Neural progenitor cell (in vitro differentiated cells): ENCODE measurements around the gene MORN5. TPM values are rescaled to one million over a fixed set of nuclear protein-coding genes. Genes with fewer than 3 reads are reported as not detected.

Experiments
- DNase-seq: peaks from one replicate; pipeline ENCODE4 v3.0.0-alpha.2; 2016; ENCODE audit warnings: low spot score
- H2AFZ ChIP-seq: fragments of 200-600 bp; sonication (generic); replicated peaks from 2 replicates; pipeline ENCODE4 v1.6.1; 2016; ENCODE audit warnings: antibody characterized with exemption
- H3F3A ChIP-seq: fragments of 200-600 bp; sonication (generic); 2 replicates; pipeline ENCODE4 v1.6.1; 2016; ENCODE audit warnings: antibody characterized with exemption, low read depth
- H3K27ac ChIP-seq: fragments of 200-600 bp; sonication (generic); 2 replicates; pipeline ENCODE4 v1.5.1; 2016; ENCODE audit warnings: mild to moderate bottlenecking
- H3K27me3 ChIP-seq: fragments of 200-600 bp; sonication (generic); 2 replicates; pipeline ENCODE4 v1.6.1; 2016; ENCODE audit warnings: mild to moderate bottlenecking, moderate library complexity
- H3K36me3 ChIP-seq: fragments of 200-600 bp; sonication (generic); 2 replicates; pipeline ENCODE4 v1.5.1; 2016
- H3K4me1 ChIP-seq: fragments of 200-600 bp; sonication (generic); 2 replicates; pipeline ENCODE4 v1.6.1; 2016; ENCODE audit warnings: mixed run types
- H3K4me2 ChIP-seq: fragments of 200-600 bp; sonication (generic); 2 replicates; pipeline ENCODE4 v1.6.1; 2016
- H3K4me3 ChIP-seq: fragments of 200-600 bp; sonication (generic); 2 replicates; pipeline ENCODE4 v1.5.1; 2016
- H3K79me2 ChIP-seq: fragments of 200-600 bp; sonication (generic); 2 replicates; pipeline ENCODE4 v1.6.1; 2016; ENCODE audit warnings: low read depth
- H3K9ac ChIP-seq: fragments of 200-600 bp; sonication (generic); 2 replicates; pipeline ENCODE4 v1.6.1; 2016
- H3K9me3 ChIP-seq: fragments of 200-600 bp; sonication (generic); 2 replicates; pipeline ENCODE4 v1.5.1; 2016; ENCODE audit warnings: low read depth
- H4K20me1 ChIP-seq: fragments of 200-600 bp; sonication (generic); 2 replicates; pipeline ENCODE4 v1.6.1; 2016; ENCODE audit warnings: low read depth
- H3K27ac Mint-ChIP-seq: 3 replicates; pipeline ENCODE4 v1.8.0; 2021; ENCODE audit warnings: mixed read lengths
- H3K27me3 Mint-ChIP-seq: 2 replicates; pipeline ENCODE4 v1.8.0; 2022; ENCODE audit warnings: low read depth, mild to moderate bottlenecking, inconsistent platforms, moderate library complexity, mixed read lengths; ENCODE audit not compliant: insufficient read depth
- H3K36me3 Mint-ChIP-seq: 3 replicates; pipeline ENCODE4 v1.8.0; 2021; ENCODE audit warnings: mixed read lengths
- H3K4me1 Mint-ChIP-seq: 3 replicates; pipeline ENCODE4 v1.8.0; 2021; ENCODE audit warnings: mixed read lengths
- H3K4me3 Mint-ChIP-seq: 3 replicates; pipeline ENCODE4 v1.8.0; 2021; ENCODE audit warnings: mild to moderate bottlenecking, moderate library complexity, mixed read lengths
- H3K9me3 Mint-ChIP-seq: 3 replicates; pipeline ENCODE4 v1.8.0; 2020; ENCODE audit warnings: mixed read lengths
- EZH2 ChIP-seq: fragments of 200-600 bp; sonication (generic); IDR thresholded peaks from 2 replicates; pipeline ENCODE4 v1.6.1; 2017; ENCODE audit warnings: antibody characterized with exemption, mild to moderate bottlenecking, moderate library complexity
- EZH2phosphoT487 ChIP-seq: fragments of 200-600 bp; sonication (generic); IDR thresholded peaks from 2 replicates; pipeline ENCODE4 v1.6.1; 2017; ENCODE audit warnings: antibody characterized with exemption
- total RNA-seq: library from RNA; depleted of rRNA; stranded (reverse); fragments of >200 nt; gene quantifications from 2 replicates; pipeline ENCODE4 v1.2.3, GENCODE V29; 2015; ENCODE audit warnings: low replicate concordance
- TF ChIP-seq, protein P1 (sequence below): fragments of 200-600 bp; sonication (generic); IDR thresholded peaks from 2 replicates; pipeline ENCODE4 v1.5.1; 2017; ENCODE audit warnings: antibody characterized with exemption, mild to moderate bottlenecking

MORN5 gene
- total RNA-seq, 1 donor from 2014 or later, result 3.7 TPM

GRCh38 chr9:122130837-122131236 is 28.9 kb upstream of the MORN5 start:
- H2AFZ ChIP-seq, result no peak overlapping the region
- Mint-ChIP-seq H3K4me3 (no peak overlapping the region), H3K27me3 (peaks cover 38% of the 10 kb centered on the region), H3K27ac (no peak overlapping the region), H3K36me3 (no peaks in the 10 kb centered on the region), H3K9me3 (no peaks in the 10 kb centered on the region), H3K4me1 (peaks cover 35% of the 10 kb centered on the region)
- H3F3A ChIP-seq, result peaks cover 4% of the 10 kb centered on the region
- TF ChIP-seq EZH2phosphoT487 (no peak), EZH2 (no peak)
- TF ChIP-seq, protein P1, sequence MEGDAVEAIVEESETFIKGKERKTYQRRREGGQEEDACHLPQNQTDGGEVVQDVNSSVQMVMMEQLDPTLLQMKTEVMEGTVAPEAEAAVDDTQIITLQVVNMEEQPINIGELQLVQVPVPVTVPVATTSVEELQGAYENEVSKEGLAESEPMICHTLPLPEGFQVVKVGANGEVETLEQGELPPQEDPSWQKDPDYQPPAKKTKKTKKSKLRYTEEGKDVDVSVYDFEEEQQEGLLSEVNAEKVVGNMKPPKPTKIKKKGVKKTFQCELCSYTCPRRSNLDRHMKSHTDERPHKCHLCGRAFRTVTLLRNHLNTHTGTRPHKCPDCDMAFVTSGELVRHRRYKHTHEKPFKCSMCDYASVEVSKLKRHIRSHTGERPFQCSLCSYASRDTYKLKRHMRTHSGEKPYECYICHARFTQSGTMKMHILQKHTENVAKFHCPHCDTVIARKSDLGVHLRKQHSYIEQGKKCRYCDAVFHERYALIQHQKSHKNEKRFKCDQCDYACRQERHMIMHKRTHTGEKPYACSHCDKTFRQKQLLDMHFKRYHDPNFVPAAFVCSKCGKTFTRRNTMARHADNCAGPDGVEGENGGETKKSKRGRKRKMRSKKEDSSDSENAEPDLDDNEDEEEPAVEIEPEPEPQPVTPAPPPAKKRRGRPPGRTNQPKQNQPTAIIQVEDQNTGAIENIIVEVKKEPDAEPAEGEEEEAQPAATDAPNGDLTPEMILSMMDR, result no peak
- no peak overlapping the region for H3K4me3 ChIP-seq
- no peak overlapping the region for H3K27ac ChIP-seq
- peaks cover 40% of the 10 kb centered on the region for H4K20me1 ChIP-seq
- H3K9ac ChIP-seq, result no peak overlapping the region
- H3K4me1 ChIP-seq, result peaks cover 29% of the 10 kb centered on the region
- peaks cover 100% of the 10 kb centered on the region for H3K27me3 ChIP-seq
- H3K4me2 ChIP-seq, result no peak overlapping the region
- DNase-seq, result no peak
- no peaks in the 10 kb centered on the region for H3K79me2 ChIP-seq
- H3K9me3 ChIP-seq, result no peaks in the 10 kb centered on the region
- H3K36me3 ChIP-seq, result no peaks in the 10 kb centered on the region

- peaks cover 100% of the 10 kb centered on the region for H3K27me3 ChIP-seq
- no peaks in the 10 kb centered on the region for H3K36me3 ChIP-seq
- TF ChIP-seq EZH2phosphoT487, result no peak
- TF ChIP-seq, protein P1, result no peak
- no peak for TF ChIP-seq EZH2
- Mint-ChIP-seq H3K27me3 (peaks cover 35% of the 10 kb centered on the region), H3K9me3 (no peaks in the 10 kb centered on the region), H3K4me1 (peaks cover 28% of the 10 kb centered on the region), H3K4me3 (no peak overlapping the region), H3K36me3 (no peaks in the 10 kb centered on the region), H3K27ac (no peak overlapping the region)
- no peak overlapping the region for H2AFZ ChIP-seq
- H3K79me2 ChIP-seq, result no peaks in the 10 kb centered on the region
- H3K4me1 ChIP-seq, result peaks cover 25% of the 10 kb centered on the region
- H3K4me3 ChIP-seq, result no peak overlapping the region
- H3K9ac ChIP-seq, result no peak overlapping the region
- DNase-seq, result peak; percentile 74
- peaks cover 4% of the 10 kb centered on the region for H3F3A ChIP-seq
- H3K4me2 ChIP-seq, result peak overlapping the region; percentile 62
- no peaks in the 10 kb centered on the region for H3K9me3 ChIP-seq
- H4K20me1 ChIP-seq, result peaks cover 42% of the 10 kb centered on the region
- H3K27ac ChIP-seq, result no peak overlapping the region
These were observed 28.2 kb upstream of the MORN5 start for GRCh38 chr9:122131401-122132001.

DNA sequence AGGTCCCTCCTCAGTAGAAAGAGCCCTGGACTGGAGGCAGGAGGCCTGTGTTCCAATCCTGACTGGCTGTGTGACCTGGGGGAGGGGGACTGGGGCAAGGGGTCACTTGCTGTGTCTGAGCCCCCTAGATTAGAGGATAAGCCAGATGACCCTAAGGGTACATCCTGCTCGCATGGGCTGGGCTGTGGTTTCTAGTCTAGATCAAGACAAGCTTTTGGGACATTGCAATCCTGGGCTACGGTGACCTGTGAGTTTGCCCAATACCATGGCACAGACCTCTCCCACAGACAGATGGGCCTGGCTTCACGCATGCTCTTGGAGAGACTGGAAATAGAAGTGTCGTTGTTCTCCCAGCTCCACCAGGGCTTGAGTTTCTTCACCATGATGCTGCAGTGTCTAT is 27.2 kb upstream of the MORN5 start:
- no peaks in the 10 kb centered on the region for H3K36me3 ChIP-seq
- no peak overlapping the region for H2AFZ ChIP-seq
- no peak overlapping the region for H3K27ac ChIP-seq
- H4K20me1 ChIP-seq, result peaks cover 45% of the 10 kb centered on the region
- no peak overlapping the region for H3K4me3 ChIP-seq
- H3K27me3 ChIP-seq, result peaks cover 100% of the 10 kb centered on the region
- H3K4me2 ChIP-seq, result no peak overlapping the region
- Mint-ChIP-seq H3K27ac (no peak overlapping the region), H3K4me3 (no peak overlapping the region), H3K9me3 (no peaks in the 10 kb centered on the region), H3K36me3 (no peaks in the 10 kb centered on the region), H3K4me1 (peaks cover 31% of the 10 kb centered on the region), H3K27me3 (peaks cover 29% of the 10 kb centered on the region)
- peaks cover 19% of the 10 kb centered on the region for H3K4me1 ChIP-seq
- no peak overlapping the region for H3K9ac ChIP-seq
- H3K79me2 ChIP-seq, result no peaks in the 10 kb centered on the region
- TF ChIP-seq EZH2 (no peak), EZH2phosphoT487 (no peak)
- TF ChIP-seq, protein P1, result no peak
- H3F3A ChIP-seq, result peaks cover 4% of the 10 kb centered on the region
- DNase-seq, result no peak
- H3K9me3 ChIP-seq, result no peaks in the 10 kb centered on the region
